ENCODE measurements around the gene LIN37. TPM values are rescaled to one million over a fixed set of nuclear protein-coding genes. Genes with fewer than 3 reads are reported as not detected.

LIN37 gene
- total RNA-seq, 1 experiment from 2014 or later: 23.5 TPM

DNA sequence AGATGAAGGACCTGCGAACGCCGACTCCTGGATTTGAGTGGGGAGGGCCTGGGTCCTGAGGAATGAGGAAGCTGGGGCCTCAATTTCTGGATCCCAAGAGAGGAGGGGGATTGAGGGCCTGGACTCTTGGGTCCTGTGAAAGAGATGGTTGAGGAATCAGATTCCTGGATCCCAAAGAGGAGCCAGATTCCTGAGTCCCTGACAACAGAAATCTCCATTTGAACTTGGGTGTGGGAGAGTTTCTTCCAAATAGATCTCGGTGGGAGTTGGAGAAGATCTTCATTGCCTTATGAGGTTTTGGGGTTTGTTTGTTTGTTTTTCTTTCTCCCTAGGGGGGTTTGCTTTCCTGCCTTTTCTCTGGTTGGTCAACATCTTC lies 2.3 kb upstream of the LIN37 start:
- intact Hi-C loops (cut with micrococcal nuclease; ENCODE audit: unreplicated experiment) (no loop called here), in situ Hi-C loops (cut with HindIII; ENCODE audit: low pct_unique_long_range_greater_than_20kb, low sequenced_read_pairs) (no loop called here)
- Histone ChIP-seq H3K27me3 (ENCODE audit: control insufficient read depth, insufficient read depth, low read length) (no peaks in the 10 kb centered on the region), H3K9me3 (ENCODE audit: control insufficient read depth, insufficient read depth, low read depth, low read length) (no peaks in the 10 kb centered on the region), H3K4me3 (ENCODE audit: low read depth in 2 of 2, low read length in 2 of 2) (peak overlapping the region; percentile 92 to 97), H3K4me1 (ENCODE audit: control insufficient read depth, insufficient read depth, low read length) (peaks cover 24% of the 10 kb centered on the region), H3K36me3 (ENCODE audit: control insufficient read depth, insufficient read depth, low read length) (no peaks in the 10 kb centered on the region), H3K27ac (ENCODE audit: low read length) (peak overlapping the region; percentile 98)
- ATAC-seq: no peak
- CTCF ChIA-PET: no interaction called here
- BruUV-seq (replicated peaks): no TSS peak
- POLR2A ChIA-PET: interaction anchor here (0.8 to 1.2 kb wide), 3 partner anchors 13 to 77 kb away, joined by 3 read pairs; no protein-coding TSS in a partner anchor
- DNase-seq (ENCODE audit: low read depth, low spot score): no peak
- TF ChIP-seq, protein P1, sequence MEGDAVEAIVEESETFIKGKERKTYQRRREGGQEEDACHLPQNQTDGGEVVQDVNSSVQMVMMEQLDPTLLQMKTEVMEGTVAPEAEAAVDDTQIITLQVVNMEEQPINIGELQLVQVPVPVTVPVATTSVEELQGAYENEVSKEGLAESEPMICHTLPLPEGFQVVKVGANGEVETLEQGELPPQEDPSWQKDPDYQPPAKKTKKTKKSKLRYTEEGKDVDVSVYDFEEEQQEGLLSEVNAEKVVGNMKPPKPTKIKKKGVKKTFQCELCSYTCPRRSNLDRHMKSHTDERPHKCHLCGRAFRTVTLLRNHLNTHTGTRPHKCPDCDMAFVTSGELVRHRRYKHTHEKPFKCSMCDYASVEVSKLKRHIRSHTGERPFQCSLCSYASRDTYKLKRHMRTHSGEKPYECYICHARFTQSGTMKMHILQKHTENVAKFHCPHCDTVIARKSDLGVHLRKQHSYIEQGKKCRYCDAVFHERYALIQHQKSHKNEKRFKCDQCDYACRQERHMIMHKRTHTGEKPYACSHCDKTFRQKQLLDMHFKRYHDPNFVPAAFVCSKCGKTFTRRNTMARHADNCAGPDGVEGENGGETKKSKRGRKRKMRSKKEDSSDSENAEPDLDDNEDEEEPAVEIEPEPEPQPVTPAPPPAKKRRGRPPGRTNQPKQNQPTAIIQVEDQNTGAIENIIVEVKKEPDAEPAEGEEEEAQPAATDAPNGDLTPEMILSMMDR (IDR thresholded peaks at IDR 0.05): no peak
- no peak for TF ChIP-seq POLR2AphosphoS5 (IDR thresholded peaks at IDR 0.05; ENCODE audit: low read depth, low read length)
- no peak for TF ChIP-seq SIN3A (IDR thresholded peaks at IDR 0.05; ENCODE audit: borderline replicate concordance, insufficient read depth, low read depth, low read length)
- TF ChIP-seq, protein P2, sequence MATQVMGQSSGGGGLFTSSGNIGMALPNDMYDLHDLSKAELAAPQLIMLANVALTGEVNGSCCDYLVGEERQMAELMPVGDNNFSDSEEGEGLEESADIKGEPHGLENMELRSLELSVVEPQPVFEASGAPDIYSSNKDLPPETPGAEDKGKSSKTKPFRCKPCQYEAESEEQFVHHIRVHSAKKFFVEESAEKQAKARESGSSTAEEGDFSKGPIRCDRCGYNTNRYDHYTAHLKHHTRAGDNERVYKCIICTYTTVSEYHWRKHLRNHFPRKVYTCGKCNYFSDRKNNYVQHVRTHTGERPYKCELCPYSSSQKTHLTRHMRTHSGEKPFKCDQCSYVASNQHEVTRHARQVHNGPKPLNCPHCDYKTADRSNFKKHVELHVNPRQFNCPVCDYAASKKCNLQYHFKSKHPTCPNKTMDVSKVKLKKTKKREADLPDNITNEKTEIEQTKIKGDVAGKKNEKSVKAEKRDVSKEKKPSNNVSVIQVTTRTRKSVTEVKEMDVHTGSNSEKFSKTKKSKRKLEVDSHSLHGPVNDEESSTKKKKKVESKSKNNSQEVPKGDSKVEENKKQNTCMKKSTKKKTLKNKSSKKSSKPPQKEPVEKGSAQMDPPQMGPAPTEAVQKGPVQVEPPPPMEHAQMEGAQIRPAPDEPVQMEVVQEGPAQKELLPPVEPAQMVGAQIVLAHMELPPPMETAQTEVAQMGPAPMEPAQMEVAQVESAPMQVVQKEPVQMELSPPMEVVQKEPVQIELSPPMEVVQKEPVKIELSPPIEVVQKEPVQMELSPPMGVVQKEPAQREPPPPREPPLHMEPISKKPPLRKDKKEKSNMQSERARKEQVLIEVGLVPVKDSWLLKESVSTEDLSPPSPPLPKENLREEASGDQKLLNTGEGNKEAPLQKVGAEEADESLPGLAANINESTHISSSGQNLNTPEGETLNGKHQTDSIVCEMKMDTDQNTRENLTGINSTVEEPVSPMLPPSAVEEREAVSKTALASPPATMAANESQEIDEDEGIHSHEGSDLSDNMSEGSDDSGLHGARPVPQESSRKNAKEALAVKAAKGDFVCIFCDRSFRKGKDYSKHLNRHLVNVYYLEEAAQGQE (IDR thresholded peaks at IDR 0.05; ENCODE audit: insufficient read depth in 1 of 2, low read depth in 2 of 2, low read length in 1 of 2): no peak
- no peak for TF ChIP-seq TCF7L2 (IDR thresholded peaks at IDR 0.05; ENCODE audit: low read depth, low read length)

DNA sequence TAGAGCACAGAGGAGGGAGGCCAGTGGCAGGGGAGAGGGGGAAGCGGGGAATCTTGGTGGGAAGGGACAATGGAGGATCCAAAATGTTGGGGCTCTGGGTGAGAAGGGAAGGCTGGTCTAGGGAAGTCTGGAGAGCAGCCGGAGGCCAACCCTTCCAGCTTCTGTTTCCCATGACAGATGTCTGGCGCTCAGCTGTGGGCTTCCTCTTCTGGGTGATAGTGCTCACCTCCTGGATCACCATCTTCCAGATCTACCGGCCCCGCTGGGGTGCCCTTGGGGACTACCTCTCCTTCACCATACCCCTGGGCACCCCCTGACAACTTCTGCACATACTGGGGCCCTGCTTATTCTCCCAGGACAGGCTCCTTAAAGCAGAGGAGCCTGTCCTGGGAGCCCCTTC lies 1.8 kb upstream of the LIN37 start:
- in situ Hi-C loops (cut with HindIII; ENCODE audit: low pct_unique_long_range_greater_than_20kb, low sequenced_read_pairs): no loop called here
- Histone ChIP-seq H3K27ac (ENCODE audit: low read length) (peak overlapping the region; percentile 98), H3K36me3 (ENCODE audit: control insufficient read depth, insufficient read depth, low read length) (no peaks in the 10 kb centered on the region), H3K4me1 (ENCODE audit: control insufficient read depth, insufficient read depth, low read length) (peaks cover 24% of the 10 kb centered on the region), H3K27me3 (ENCODE audit: control insufficient read depth, insufficient read depth, low read length) (no peaks in the 10 kb centered on the region), H3K4me3 (ENCODE audit: low read depth in 2 of 2, low read length in 2 of 2) (peak overlapping the region; percentile 92 to 97), H3K9me3 (ENCODE audit: control insufficient read depth, insufficient read depth, low read depth, low read length) (no peaks in the 10 kb centered on the region)
- BruUV-seq (replicated peaks): no TSS peak
- intact Hi-C loops (cut with micrococcal nuclease; ENCODE audit: unreplicated experiment): no loop called here
- ChIA-PET CTCF (no interaction called here), POLR2A (interaction anchor here (1.2 kb wide), 1 partner anchor 43 kb away, joined by 3 read pairs; no protein-coding TSS in a partner anchor)
- DNase-seq (ENCODE audit: low read depth, low spot score): no peak
- no peak for ATAC-seq
- no peak for TF ChIP-seq POLR2AphosphoS5 (IDR thresholded peaks at IDR 0.05; ENCODE audit: low read depth, low read length)
- no peak for TF ChIP-seq TCF7L2 (IDR thresholded peaks at IDR 0.05; ENCODE audit: low read depth, low read length)
- TF ChIP-seq, protein P1 (IDR thresholded peaks at IDR 0.05): no peak
- no peak for TF ChIP-seq SIN3A (IDR thresholded peaks at IDR 0.05; ENCODE audit: borderline replicate concordance, insufficient read depth, low read depth, low read length)
- TF ChIP-seq, protein P2 (IDR thresholded peaks at IDR 0.05; ENCODE audit: insufficient read depth in 1 of 2, low read depth in 2 of 2, low read length in 1 of 2): no peak

Measured in Panc1 (cell line).